MM.1S (cell line): ENCODE results near the gene FBXW7.

Source experiments
- DNase-seq: peaks from one replicate; pipeline ENCODE4 v3.0.0-alpha.2; 2015
- H2AFZ ChIP-seq: fragments of 300-600 bp; sonication (generic); 2 replicates; pipeline ENCODE4 v1.6.0; 2016; ENCODE audit warnings: antibody characterized with exemption, low read length
- H3F3A ChIP-seq: fragments of 300-600 bp; sonication (generic); 2 replicates; pipeline ENCODE4 v1.6.1; 2016; ENCODE audit warnings: mild to moderate bottlenecking, antibody characterized with exemption, low read length, moderate library complexity, mixed read lengths; ENCODE audit not compliant: insufficient read depth
- H3K27ac ChIP-seq: fragments of 300-600 bp; sonication (generic); 2 replicates; pipeline ENCODE4 v1.5.1; 2016; ENCODE audit warnings: mild to moderate bottlenecking, low read length
- H3K27me3 ChIP-seq: fragments of 300-600 bp; sonication (generic); replicated peaks from 2 replicates; pipeline ENCODE4 v1.6.0; 2016; ENCODE audit warnings: low read length; ENCODE audit not compliant: insufficient read depth
- H3K36me3 ChIP-seq: fragments of 300-600 bp; sonication (generic); replicated peaks from 2 replicates; pipeline ENCODE4 v1.6.1; 2016; ENCODE audit warnings: mild to moderate bottlenecking, low read length, mixed read lengths; ENCODE audit not compliant: insufficient read depth
- H3K4me1 ChIP-seq: fragments of 300-600 bp; sonication (generic); 2 replicates; pipeline ENCODE4 v1.6.1; 2016; ENCODE audit warnings: low read length, mixed read lengths
- H3K4me2 ChIP-seq: fragments of 300-600 bp; sonication (generic); 2 replicates; pipeline ENCODE4 v1.6.0; 2016; ENCODE audit warnings: low read depth, low read length
- H3K4me3 ChIP-seq: fragments of 300-600 bp; sonication (generic); 2 replicates; pipeline ENCODE4 v1.5.1; 2016; ENCODE audit warnings: low read length, mixed read lengths
- H3K79me2 ChIP-seq: fragments of 300-600 bp; sonication (generic); 2 replicates; pipeline ENCODE4 v1.6.1; 2016; ENCODE audit warnings: mixed run types, low read length, mixed read lengths
- H3K9ac ChIP-seq: fragments of 300-600 bp; sonication (generic); 2 replicates; pipeline ENCODE4 v1.6.1; 2016; ENCODE audit warnings: low read length, mixed read lengths
- H3K9me2 ChIP-seq: fragments of 300-600 bp; sonication (generic); replicated peaks from 2 replicates; pipeline ENCODE4 v1.6.1; 2016; ENCODE audit warnings: mild to moderate bottlenecking, low read length, mixed read lengths; ENCODE audit not compliant: insufficient read depth
- H3K9me3 ChIP-seq: fragments of 300-600 bp; sonication (generic); replicated peaks from 2 replicates; pipeline ENCODE4 v1.6.1; 2016; ENCODE audit warnings: mild to moderate bottlenecking, low read length, mixed read lengths; ENCODE audit not compliant: insufficient read depth
- H4K20me1 ChIP-seq: fragments of 300-600 bp; sonication (generic); 2 replicates; pipeline ENCODE4 v1.6.1; 2016; ENCODE audit warnings: mild to moderate bottlenecking, low read length, moderate library complexity, mixed read lengths; ENCODE audit not compliant: insufficient read depth
- CTCF ChIP-seq: fragments of 300-600 bp; sonication (generic); IDR thresholded peaks from 2 replicates; pipeline ENCODE4 v1.5.1; 2016; ENCODE audit warnings: antibody characterized with exemption, low read length, mixed read lengths
- EZH2 ChIP-seq: fragments of 300-600 bp; sonication (generic); optimal IDR thresholded peaks from 2 replicates; pipeline ENCODE3; 2017; ENCODE audit warnings: low read depth, mild to moderate bottlenecking, antibody characterized with exemption, low read length, mixed read lengths
- EZH2phosphoT487 ChIP-seq: fragments of 300-600 bp; sonication (generic); IDR thresholded peaks from 2 replicates; pipeline ENCODE4 v1.6.1; 2018; ENCODE audit warnings: antibody characterized with exemption, low read length

The FBXW7 gene

GRCh38 chr4:152485726-152486276, 50.1 kb downstream of the FBXW7 start:
- Histone ChIP-seq H3K27me3 (no peaks in the 10 kb centered on the region), H4K20me1 (peaks cover 12% of the 10 kb centered on the region), H3F3A (no peaks in the 10 kb centered on the region), H3K36me3 (no peaks in the 10 kb centered on the region; the same call in 1 of the 2 replicates), H3K4me3 (no peak overlapping the region), H3K9me3 (no peaks in the 10 kb centered on the region), H3K79me2 (peaks cover 93% of the 10 kb centered on the region), H3K9ac (no peak overlapping the region), H3K4me1 (no peaks in the 10 kb centered on the region), H3K4me2 (no peak overlapping the region), H3K9me2 (no peaks in the 10 kb centered on the region), H2AFZ (no peak overlapping the region), H3K27ac (no peak overlapping the region)
- no peak for DNase-seq
- TF ChIP-seq EZH2, result no peak
- TF ChIP-seq CTCF, result no peak
- TF ChIP-seq EZH2phosphoT487, result no peak

GRCh38 chr4:152482211-152482610, 53.7 kb downstream of the FBXW7 start:
- no peaks in the 10 kb centered on the region for H3K9me2 ChIP-seq
- no peak overlapping the region for H2AFZ ChIP-seq
- no peaks in the 10 kb centered on the region; the same call in 1 of the 2 replicates for H3K36me3 ChIP-seq
- H3K27me3 ChIP-seq, result no peaks in the 10 kb centered on the region
- H3K4me1 ChIP-seq, result no peaks in the 10 kb centered on the region
- H3K79me2 ChIP-seq, result peaks cover 94% of the 10 kb centered on the region
- no peaks in the 10 kb centered on the region; the same call in 1 of the 2 replicates for H4K20me1 ChIP-seq
- no peaks in the 10 kb centered on the region for H3K9me3 ChIP-seq
- H3F3A ChIP-seq, result no peaks in the 10 kb centered on the region
- TF ChIP-seq CTCF, result no peak
- no peak for TF ChIP-seq EZH2phosphoT487
- TF ChIP-seq EZH2, result no peak
- H3K9ac ChIP-seq, result no peak overlapping the region
- DNase-seq, result no peak
- H3K27ac ChIP-seq, result no peak overlapping the region
- H3K4me3 ChIP-seq, result no peak overlapping the region
- H3K4me2 ChIP-seq, result no peak overlapping the region

- no peaks in the 10 kb centered on the region for H3K4me1 ChIP-seq
- TF ChIP-seq CTCF (no peak), EZH2phosphoT487 (no peak), EZH2 (no peak)
- no peak overlapping the region for H2AFZ ChIP-seq
- H3K9me3 ChIP-seq, result no peaks in the 10 kb centered on the region
- no peak for DNase-seq
- H3K79me2 ChIP-seq, result peaks cover 94% of the 10 kb centered on the region
- no peak overlapping the region for H3K4me2 ChIP-seq
- H3K4me3 ChIP-seq, result no peak overlapping the region
- H3K27ac ChIP-seq, result no peak overlapping the region
- H3K9me2 ChIP-seq, result no peaks in the 10 kb centered on the region
- H3F3A ChIP-seq, result no peaks in the 10 kb centered on the region
- H3K27me3 ChIP-seq, result no peaks in the 10 kb centered on the region
- peaks cover 3% of the 10 kb centered on the region; the same call in 1 of the 2 replicates for H4K20me1 ChIP-seq
- no peak overlapping the region for H3K9ac ChIP-seq
- H3K36me3 ChIP-seq, result no peaks in the 10 kb centered on the region; the same call in 1 of the 2 replicates
Observed at GRCh38 chr4:152480901-152481300, 55.0 kb downstream of the FBXW7 start.
